ENCODE data around the gene THSD4. TPM values are rescaled to one million over a fixed set of nuclear protein-coding genes. Genes with fewer than 3 reads are reported as not detected.

Gene THSD4
- total RNA-seq, 2 experiments from 2014 or later = not detected

GRCh38 chr15:71380345-71380744, 265.1 kb downstream of the THSD4 start:
- Histone ChIP-seq H3K79me2 (ENCODE audit: insufficient read depth, low read depth, low read length) (no peaks in the 10 kb centered on the region), H4K20me1 (ENCODE audit: insufficient read depth, low read length) (no peaks in the 10 kb centered on the region), H3K4me3 (ENCODE audit: low read depth, low read length, poor library complexity, severe bottlenecking) (no peak overlapping the region), H3K9me3 (ENCODE audit: low read length) (no peaks in the 10 kb centered on the region), H3K4me2 (ENCODE audit: low read length) (no peak overlapping the region), H3K36me3 (ENCODE audit: insufficient read depth, low read length) (no peaks in the 10 kb centered on the region), H2AFZ (ENCODE audit: low read length) (no peak overlapping the region), H3K4me1 (ENCODE audit: insufficient read depth, low read length, poor library complexity, severe bottlenecking) (no peaks in the 10 kb centered on the region), H3K9me2 (ENCODE audit: insufficient read depth, low read length) (no peaks in the 10 kb centered on the region), H3K27ac (ENCODE audit: low read depth, low read length, poor library complexity, severe bottlenecking) (no peak overlapping the region)
- TF ChIP-seq CTCF (conservative IDR thresholded peaks at IDR 0.05; ENCODE audit: low read length) (no peak), EZH2phosphoT487 (IDR thresholded peaks at IDR 0.05; ENCODE audit: borderline replicate concordance, low read depth, low read length) (no peak)
- POLR2A ChIA-PET = no interaction called here
- CTCF ChIA-PET (ENCODE audit: unreplicated experiment) = no interaction called here
- BruUV-seq (replicated peaks) = no TSS peak
- DNase-seq (ENCODE audit: low spot score) = no peak
- intact Hi-C loops (cut with micrococcal nuclease; ENCODE audit: unreplicated experiment) = no loop called here

- BruUV-seq (replicated peaks) = no TSS peak
- intact Hi-C loops (cut with micrococcal nuclease; ENCODE audit: unreplicated experiment) = no loop called here
- CTCF ChIA-PET (ENCODE audit: unreplicated experiment) = no interaction called here
Observed at GRCh38 chr15:71384501-71384900, 269.2 kb downstream of the THSD4 start.

GRCh38 chr15:71385026-71385425, 269.8 kb downstream of the THSD4 start:
- H3K4me2 ChIP-seq (ENCODE audit: low read length) = no peak overlapping the region
- H3K4me3 ChIP-seq (ENCODE audit: low read depth, low read length, poor library complexity, severe bottlenecking) = no peak overlapping the region
- no peaks in the 10 kb centered on the region for H3K4me1 ChIP-seq (ENCODE audit: insufficient read depth, low read length, poor library complexity, severe bottlenecking)
- CTCF ChIA-PET (ENCODE audit: unreplicated experiment) = no interaction called here
- no TSS peak for BruUV-seq (replicated peaks)
- no peaks in the 10 kb centered on the region for H3K9me2 ChIP-seq (ENCODE audit: insufficient read depth, low read length)
- H2AFZ ChIP-seq (ENCODE audit: low read length) = no peak overlapping the region
- intact Hi-C loops (cut with micrococcal nuclease; ENCODE audit: unreplicated experiment) = no loop called here
- no peaks in the 10 kb centered on the region for H4K20me1 ChIP-seq (ENCODE audit: insufficient read depth, low read length)
- H3K36me3 ChIP-seq (ENCODE audit: insufficient read depth, low read length) = no peaks in the 10 kb centered on the region
- POLR2A ChIA-PET = no interaction called here
- no peak overlapping the region for H3K27ac ChIP-seq (ENCODE audit: low read depth, low read length, poor library complexity, severe bottlenecking)
- no peaks in the 10 kb centered on the region for H3K9me3 ChIP-seq (ENCODE audit: low read length)
- TF ChIP-seq CTCF (conservative IDR thresholded peaks at IDR 0.05; ENCODE audit: low read length) = no peak
- no peak for TF ChIP-seq EZH2phosphoT487 (IDR thresholded peaks at IDR 0.05; ENCODE audit: borderline replicate concordance, low read depth, low read length)
- DNase-seq (ENCODE audit: low spot score) = no peak
- no peaks in the 10 kb centered on the region for H3K79me2 ChIP-seq (ENCODE audit: insufficient read depth, low read depth, low read length)

More at GRCh38 chr15:71384501-71384900, 269.2 kb downstream of the THSD4 start:
- TF ChIP-seq CTCF (conservative IDR thresholded peaks at IDR 0.05; ENCODE audit: low read length) (no peak), EZH2phosphoT487 (IDR thresholded peaks at IDR 0.05; ENCODE audit: borderline replicate concordance, low read depth, low read length) (no peak)
- H3K4me1 ChIP-seq (ENCODE audit: insufficient read depth, low read length, poor library complexity, severe bottlenecking) = no peaks in the 10 kb centered on the region
- no peak overlapping the region for H3K4me2 ChIP-seq (ENCODE audit: low read length)
- no peaks in the 10 kb centered on the region for H3K36me3 ChIP-seq (ENCODE audit: insufficient read depth, low read length)
- no peaks in the 10 kb centered on the region for H3K9me3 ChIP-seq (ENCODE audit: low read length)
- H3K9me2 ChIP-seq (ENCODE audit: insufficient read depth, low read length) = no peaks in the 10 kb centered on the region
- no peak overlapping the region for H3K4me3 ChIP-seq (ENCODE audit: low read depth, low read length, poor library complexity, severe bottlenecking)
- no peak overlapping the region for H3K27ac ChIP-seq (ENCODE audit: low read depth, low read length, poor library complexity, severe bottlenecking)
- no peaks in the 10 kb centered on the region for H3K79me2 ChIP-seq (ENCODE audit: insufficient read depth, low read depth, low read length)
- no peaks in the 10 kb centered on the region for H4K20me1 ChIP-seq (ENCODE audit: insufficient read depth, low read length)
- no peak overlapping the region for H2AFZ ChIP-seq (ENCODE audit: low read length)
- no peak for DNase-seq (ENCODE audit: low spot score)
- POLR2A ChIA-PET = no interaction called here
